ENCODE results near the gene LOX. TPM values are rescaled to one million over a fixed set of nuclear protein-coding genes. Genes with fewer than 3 reads are reported as not detected.

The LOX gene
- total RNA-seq, 3 donors from 2014 or later (not counting 1 experiment from before 2014, with no cell fraction given), result 0.05 to 0.16 TPM; not detected in 1

DNA sequence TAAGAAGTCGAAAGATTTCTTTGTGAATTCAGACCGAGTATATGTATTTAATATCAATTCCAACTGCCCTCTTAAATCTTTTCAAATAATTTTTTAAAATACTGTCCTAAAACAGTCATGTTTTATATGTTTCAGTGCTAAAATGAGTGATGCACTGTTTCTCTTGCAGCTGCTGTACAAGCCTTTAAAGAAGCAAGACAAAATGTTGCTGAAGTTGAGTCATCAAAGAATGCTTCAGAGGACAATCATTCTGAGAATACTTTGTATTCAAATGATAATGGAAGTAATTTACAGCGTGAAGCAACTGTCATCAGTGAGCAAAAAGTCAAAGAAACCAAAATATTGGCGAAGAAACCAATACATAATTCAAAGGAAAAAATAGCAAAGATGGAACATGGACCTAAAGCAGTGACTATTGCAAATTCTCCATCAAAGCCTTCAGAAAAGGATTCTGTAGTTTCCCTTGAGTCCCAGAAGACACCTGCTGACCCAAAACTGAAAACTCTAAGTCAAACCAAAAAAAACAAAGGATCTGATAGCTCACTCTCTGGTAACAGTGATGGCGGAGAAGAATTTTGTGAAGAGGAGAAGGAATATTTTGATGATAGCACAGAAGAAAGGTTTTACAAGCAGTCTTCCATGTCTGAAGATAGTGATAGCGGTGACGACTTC lies 58.0 kb downstream of the LOX start:
- no peak overlapping the region for H3K27ac Mint-ChIP-seq

GRCh38 chr5:122015471-122015870 lies 62.6 kb downstream of the LOX start:
- Mint-ChIP-seq H3K4me1 (peaks cover 0 to 7% of the 10 kb centered on the region in 2 donors), H3K27me3 (ENCODE audit: low read depth in 2 of 2) (no peaks in the 10 kb centered on the region), H3K9me3 (no peaks in the 10 kb centered on the region), H3K4me3 (no peak overlapping the region), H3K36me3 (peaks cover 6% of the 10 kb centered on the region), H3K27ac (no peak overlapping the region)
- ATAC-seq, result no peak
- Histone ChIP-seq H3K36me3 (ENCODE audit: control insufficient read depth, insufficient read depth, low read length) (peaks cover 6% of the 10 kb centered on the region), H3K27me3 (ENCODE audit: control insufficient read depth, insufficient read depth, low read length) (no peaks in the 10 kb centered on the region), H3K4me3 (ENCODE audit: low read length) (no peak overlapping the region), H3K27ac (ENCODE audit: low read length) (no peak overlapping the region), H3K9me3 (ENCODE audit: control insufficient read depth, insufficient read depth, low read length) (no peaks in the 10 kb centered on the region), H3K4me1 (ENCODE audit: control insufficient read depth, insufficient read depth, low read length) (no peaks in the 10 kb centered on the region)
- WGBS (ENCODE audit: insufficient coverage), result 100% methylated on average over 3 of the region's 5 CpGs
- intact Hi-C loops (cut with micrococcal nuclease), result no loop called here
- DNase-seq, result no peak
- TF ChIP-seq, protein P1, sequence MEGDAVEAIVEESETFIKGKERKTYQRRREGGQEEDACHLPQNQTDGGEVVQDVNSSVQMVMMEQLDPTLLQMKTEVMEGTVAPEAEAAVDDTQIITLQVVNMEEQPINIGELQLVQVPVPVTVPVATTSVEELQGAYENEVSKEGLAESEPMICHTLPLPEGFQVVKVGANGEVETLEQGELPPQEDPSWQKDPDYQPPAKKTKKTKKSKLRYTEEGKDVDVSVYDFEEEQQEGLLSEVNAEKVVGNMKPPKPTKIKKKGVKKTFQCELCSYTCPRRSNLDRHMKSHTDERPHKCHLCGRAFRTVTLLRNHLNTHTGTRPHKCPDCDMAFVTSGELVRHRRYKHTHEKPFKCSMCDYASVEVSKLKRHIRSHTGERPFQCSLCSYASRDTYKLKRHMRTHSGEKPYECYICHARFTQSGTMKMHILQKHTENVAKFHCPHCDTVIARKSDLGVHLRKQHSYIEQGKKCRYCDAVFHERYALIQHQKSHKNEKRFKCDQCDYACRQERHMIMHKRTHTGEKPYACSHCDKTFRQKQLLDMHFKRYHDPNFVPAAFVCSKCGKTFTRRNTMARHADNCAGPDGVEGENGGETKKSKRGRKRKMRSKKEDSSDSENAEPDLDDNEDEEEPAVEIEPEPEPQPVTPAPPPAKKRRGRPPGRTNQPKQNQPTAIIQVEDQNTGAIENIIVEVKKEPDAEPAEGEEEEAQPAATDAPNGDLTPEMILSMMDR (IDR thresholded peaks at IDR 0.05), result no peak

More for the DNA sequence above, 58.0 kb downstream of the LOX start:
- Histone ChIP-seq H3K9me3 (ENCODE audit: control insufficient read depth, insufficient read depth, low read length) (no peaks in the 10 kb centered on the region), H3K27me3 (ENCODE audit: control insufficient read depth, insufficient read depth, low read length) (no peaks in the 10 kb centered on the region), H3K4me3 (ENCODE audit: low read length) (no peak overlapping the region), H3K27ac (ENCODE audit: low read length) (no peak overlapping the region), H3K36me3 (ENCODE audit: control insufficient read depth, insufficient read depth, low read length) (peaks cover 26% of the 10 kb centered on the region), H3K4me1 (ENCODE audit: control insufficient read depth, insufficient read depth, low read length) (no peaks in the 10 kb centered on the region)
- Mint-ChIP-seq H3K27me3 (ENCODE audit: low read depth in 2 of 2) (no peaks in the 10 kb centered on the region), H3K4me1 (peaks cover 0 to 7% of the 10 kb centered on the region in 2 donors), H3K9me3 (no peaks in the 10 kb centered on the region), H3K4me3 (no peak overlapping the region), H3K36me3 (peaks cover 21% of the 10 kb centered on the region)
- 90% methylated on average over 5 of the region's 7 CpGs for WGBS (ENCODE audit: insufficient coverage)
- no peak for ATAC-seq
- no peak for DNase-seq
- intact Hi-C loops (cut with micrococcal nuclease), result no loop called here
- TF ChIP-seq, protein P1 (IDR thresholded peaks at IDR 0.05), result no peak

- no peaks in the 10 kb centered on the region for H3K9me3 ChIP-seq (ENCODE audit: control insufficient read depth, insufficient read depth, low read length)
- TF ChIP-seq, protein P1 (IDR thresholded peaks at IDR 0.05), result no peak
- H3K27me3 ChIP-seq (ENCODE audit: control insufficient read depth, insufficient read depth, low read length), result no peaks in the 10 kb centered on the region
- no peak overlapping the region for H3K27ac ChIP-seq (ENCODE audit: low read length)
- Mint-ChIP-seq H3K27me3 (ENCODE audit: low read depth in 2 of 2) (no peaks in the 10 kb centered on the region), H3K4me3 (no peak overlapping the region), H3K9me3 (no peaks in the 10 kb centered on the region), H3K36me3 (no peaks in the 10 kb centered on the region), H3K27ac (no peak overlapping the region), H3K4me1 (peaks cover 4 to 7% of the 10 kb centered on the region in 2 donors)
- H3K4me3 ChIP-seq (ENCODE audit: low read length), result no peak overlapping the region
- no peaks in the 10 kb centered on the region for H3K4me1 ChIP-seq (ENCODE audit: control insufficient read depth, insufficient read depth, low read length)
- WGBS (ENCODE audit: insufficient coverage), result 93% methylated on average over 3 of the region's 6 CpGs
- intact Hi-C loops (cut with micrococcal nuclease), result no loop called here
- H3K36me3 ChIP-seq (ENCODE audit: control insufficient read depth, insufficient read depth, low read length), result no peaks in the 10 kb centered on the region
- ATAC-seq (no peak), DNase-seq (no peak)
Measured at GRCh38 chr5:122014236-122014935, 63.7 kb downstream of the LOX start.

Other genes with a start within 250 kb of the LOX start
- not detected for gene FTMT, start 226.4 kb downstream of the LOX start, total RNA-seq
- gene SRFBP1, start 116.3 kb downstream of the LOX start, total RNA-seq, result 1 to 10 TPM; 6.4 to 7.1 (median 6.7) TPM
- gene ZNF474, start 51.3 kb upstream of the LOX start, total RNA-seq, result under 1 TPM in 1 of 3 donors, not detected in 2; 0.21 TPM
- gene SNCAIP, start 234.0 kb upstream of the LOX start, total RNA-seq, result under 1 TPM in 1 of 3 donors, not detected in 2; 0.73 TPM

All from natural killer cell (primary cell).